HepG2 (cell line): Measurements from ENCODE around the gene IL15RA. TPM values are rescaled to one million over a fixed set of nuclear protein-coding genes. Genes with fewer than 3 reads are reported as not detected.

ENCODE experiments used
- BRCA1 ChIP-seq: sonication (generic); formaldehyde crosslinking; IDR thresholded peaks from 2 replicates; pipeline ENCODE4 v1.4.0; 2020; ENCODE audit warnings: missing genetic modification reagents
- ELF1 ChIP-seq: sonication (generic); formaldehyde crosslinking; IDR thresholded peaks from 2 replicates; pipeline ENCODE4 v1.4.0; 2020; ENCODE audit warnings: missing genetic modification reagents
- FOSL2 ChIP-seq: sonication (generic); formaldehyde crosslinking; IDR thresholded peaks from 2 replicates; pipeline ENCODE4 v1.4.0; 2020; ENCODE audit warnings: missing genetic modification reagents
- GZF1 ChIP-seq: sonication (generic); formaldehyde crosslinking; IDR thresholded peaks from 2 replicates; pipeline ENCODE4 v1.5.1; 2020; ENCODE audit warnings: mild to moderate bottlenecking, missing genetic modification reagents
- HOXA9 ChIP-seq: sonication (generic); formaldehyde crosslinking; IDR thresholded peaks from 2 replicates; pipeline ENCODE4 v1.8.1; 2022; ENCODE audit warnings: missing genetic modification reagents, mild to moderate bottlenecking, moderate library complexity, borderline replicate concordance
- MIER3 ChIP-seq: IDR thresholded peaks from 2 replicates; pipeline ENCODE4 v1.6.1; 2016; ENCODE audit warnings: missing compliant biosample characterization, borderline replicate concordance
- NFYB ChIP-seq: sonication (generic); formaldehyde crosslinking; IDR thresholded peaks from 2 replicates; pipeline ENCODE4 v1.4.0; 2020; ENCODE audit warnings: missing genetic modification reagents
- RNF2 ChIP-seq: fragments of 450-650 bp; conservative IDR thresholded peaks from 2 replicates; pipeline ENCODE4 v1.6.1; 2016; ENCODE audit warnings: low read depth
- SP5 ChIP-seq: IDR thresholded peaks from 2 replicates; pipeline ENCODE4 v1.6.1; 2016; ENCODE audit warnings: low read depth, borderline replicate concordance
- U2AF1 ChIP-seq: fragments of 200-400 bp; formaldehyde crosslinking; optimal IDR thresholded peaks from 2 replicates; pipeline ENCODE3; 2017; ENCODE audit warnings: mild to moderate bottlenecking, low read depth, low read length
- ZFP36 ChIP-seq: fragments of 150-350 bp; IDR thresholded peaks from 2 replicates; pipeline ENCODE4 v1.6.1; 2018; ENCODE audit warnings: borderline replicate concordance, low read length, low read depth; ENCODE audit not compliant: partially characterized antibody
- ZNF441 ChIP-seq: sonication (generic); formaldehyde crosslinking; IDR thresholded peaks from 2 replicates; pipeline ENCODE4 v1.7.0; 2021; ENCODE audit warnings: missing genetic modification reagents, borderline replicate concordance
- polyA plus RNA-seq, 8 experiments: library from polyadenylated mRNA; depleted of rRNA in 3 of 8; stranded (reverse) in 7 of 8; unstranded in 1 of 8; fragments of >200 nt; fragmentation: Illumina TruSeq in 4 of 8; extraction: Trizol in 4 of 8; gene quantifications; 2 replicates each; pipeline versions ENCODE4 v1.2.1 to v1.2.3, GENCODE V29; 2011 to 2016; ENCODE audit warnings: low read depth in 4 of 8, missing spikeins in 1 of 8, mixed read lengths in 1 of 8; ENCODE audit not compliant: insufficient read depth in 1 of 8
- total RNA-seq, 5 experiments: library from RNA; depleted of rRNA; stranded (reverse); fragments of >200 nt; fragmentation: Illumina TruSeq; extraction: Trizol; gene quantifications; 2 replicates each; pipeline ENCODE4 v1.2.3, GENCODE V29; 2016; ENCODE audit warnings: low read depth in 1 of 5
- TF ChIP-seq, protein P1 (sequence below): sonication (generic); formaldehyde crosslinking; IDR thresholded peaks from 2 replicates; pipeline ENCODE4 v1.4.0; 2020; ENCODE audit warnings: missing genetic modification reagents
- TF ChIP-seq, protein P2 (sequence below): sonication (generic); formaldehyde crosslinking; IDR thresholded peaks from 2 replicates; pipeline ENCODE4 v1.8.0; 2022; ENCODE audit warnings: missing genetic modification reagents, mild to moderate bottlenecking, inconsistent platforms, borderline replicate concordance
- TF ChIP-seq, protein P3 (sequence below): IDR thresholded peaks from 2 replicates; pipeline ENCODE4 v1.6.1; 2016; ENCODE audit warnings: control low read depth
- TF ChIP-seq, protein P4 (sequence below): sonication (generic); formaldehyde crosslinking; IDR thresholded peaks from 2 replicates; pipeline ENCODE4 v1.5.0; 2020; ENCODE audit warnings: missing genetic modification reagents
- TF ChIP-seq, protein P5 (sequence below): sonication (generic); formaldehyde crosslinking; IDR thresholded peaks from 2 replicates; pipeline ENCODE4 v1.5.1; 2020; ENCODE audit warnings: mild to moderate bottlenecking, missing genetic modification reagents
- TF ChIP-seq, protein P6 (sequence below): sonication (generic); formaldehyde crosslinking; IDR thresholded peaks from 2 replicates; pipeline ENCODE4 v1.8.1; 2023; ENCODE audit warnings: mild to moderate bottlenecking, missing genetic modification reagents, borderline replicate concordance

IL15RA gene
- total and polyA plus RNA-seq, 2 of the 13 experiments (the other 11 are each of a cell fraction or from before 2014, with no cell fraction given): 0.53 to 0.77 TPM

DNA sequence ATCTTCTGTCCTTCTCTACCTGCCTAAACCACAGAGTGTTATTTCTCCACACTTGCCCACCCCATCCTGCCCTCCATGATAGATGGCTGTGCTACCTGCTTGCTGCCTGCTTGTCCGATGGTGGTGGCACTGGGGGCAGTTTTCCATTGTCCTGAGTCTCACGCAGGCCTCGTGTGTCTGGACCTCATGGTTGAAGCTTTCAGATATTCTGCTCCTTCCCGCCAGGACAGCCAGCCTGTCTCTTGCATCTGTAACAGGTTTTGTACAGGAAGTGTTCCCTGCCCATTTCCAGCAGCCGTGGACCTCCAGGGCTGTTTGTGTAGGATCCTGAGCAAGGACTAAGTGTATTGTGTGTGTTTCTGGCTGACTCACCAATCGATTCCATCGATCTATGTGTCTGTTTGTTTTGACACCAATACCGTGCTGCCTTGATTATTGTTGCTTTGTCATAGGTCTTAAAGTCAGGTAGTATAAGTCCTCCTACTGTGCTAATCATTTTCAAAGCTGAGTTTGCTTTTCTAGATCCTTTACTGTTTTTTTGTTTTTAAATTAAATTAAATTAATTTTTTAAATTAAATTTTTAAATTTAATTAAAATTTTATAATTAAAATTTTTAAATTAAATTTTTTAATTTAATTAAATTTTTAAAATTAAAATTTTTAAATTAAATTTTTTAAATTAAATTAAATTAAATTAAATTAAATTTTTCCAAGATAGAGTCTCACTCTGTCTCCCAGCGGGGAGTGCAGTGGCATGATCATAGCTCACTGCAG lies 8.5 kb downstream of the IL15RA start (continued):
- TF ChIP-seq, protein P1, sequence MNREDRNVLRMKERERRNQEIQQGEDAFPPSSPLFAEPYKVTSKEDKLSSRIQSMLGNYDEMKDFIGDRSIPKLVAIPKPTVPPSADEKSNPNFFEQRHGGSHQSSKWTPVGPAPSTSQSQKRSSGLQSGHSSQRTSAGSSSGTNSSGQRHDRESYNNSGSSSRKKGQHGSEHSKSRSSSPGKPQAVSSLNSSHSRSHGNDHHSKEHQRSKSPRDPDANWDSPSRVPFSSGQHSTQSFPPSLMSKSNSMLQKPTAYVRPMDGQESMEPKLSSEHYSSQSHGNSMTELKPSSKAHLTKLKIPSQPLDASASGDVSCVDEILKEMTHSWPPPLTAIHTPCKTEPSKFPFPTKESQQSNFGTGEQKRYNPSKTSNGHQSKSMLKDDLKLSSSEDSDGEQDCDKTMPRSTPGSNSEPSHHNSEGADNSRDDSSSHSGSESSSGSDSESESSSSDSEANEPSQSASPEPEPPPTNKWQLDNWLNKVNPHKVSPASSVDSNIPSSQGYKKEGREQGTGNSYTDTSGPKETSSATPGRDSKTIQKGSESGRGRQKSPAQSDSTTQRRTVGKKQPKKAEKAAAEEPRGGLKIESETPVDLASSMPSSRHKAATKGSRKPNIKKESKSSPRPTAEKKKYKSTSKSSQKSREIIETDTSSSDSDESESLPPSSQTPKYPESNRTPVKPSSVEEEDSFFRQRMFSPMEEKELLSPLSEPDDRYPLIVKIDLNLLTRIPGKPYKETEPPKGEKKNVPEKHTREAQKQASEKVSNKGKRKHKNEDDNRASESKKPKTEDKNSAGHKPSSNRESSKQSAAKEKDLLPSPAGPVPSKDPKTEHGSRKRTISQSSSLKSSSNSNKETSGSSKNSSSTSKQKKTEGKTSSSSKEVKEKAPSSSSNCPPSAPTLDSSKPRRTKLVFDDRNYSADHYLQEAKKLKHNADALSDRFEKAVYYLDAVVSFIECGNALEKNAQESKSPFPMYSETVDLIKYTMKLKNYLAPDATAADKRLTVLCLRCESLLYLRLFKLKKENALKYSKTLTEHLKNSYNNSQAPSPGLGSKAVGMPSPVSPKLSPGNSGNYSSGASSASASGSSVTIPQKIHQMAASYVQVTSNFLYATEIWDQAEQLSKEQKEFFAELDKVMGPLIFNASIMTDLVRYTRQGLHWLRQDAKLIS (CRISPR knock-in tag): no peak
- no peak for TF ChIP-seq ZFP36
- TF ChIP-seq, protein P2, sequence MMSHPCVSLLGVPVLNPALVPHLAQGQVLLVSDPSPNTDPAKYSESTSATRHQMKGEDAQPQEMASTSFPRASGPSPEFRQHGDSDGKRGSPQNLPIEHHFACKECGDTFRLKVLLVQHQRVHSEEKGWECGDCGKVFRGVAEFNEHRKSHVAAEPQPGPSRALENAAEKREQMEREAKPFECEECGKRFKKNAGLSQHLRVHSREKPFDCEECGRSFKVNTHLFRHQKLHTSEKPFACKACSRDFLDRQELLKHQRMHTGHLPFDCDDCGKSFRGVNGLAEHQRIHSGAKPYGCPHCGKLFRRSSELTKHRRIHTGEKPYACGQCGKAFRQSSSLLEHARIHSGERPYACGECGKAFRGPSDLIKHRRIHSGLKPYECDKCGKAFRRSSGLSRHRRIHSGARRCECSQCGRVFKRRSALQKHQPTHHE: no peak
- TF ChIP-seq, protein P3, sequence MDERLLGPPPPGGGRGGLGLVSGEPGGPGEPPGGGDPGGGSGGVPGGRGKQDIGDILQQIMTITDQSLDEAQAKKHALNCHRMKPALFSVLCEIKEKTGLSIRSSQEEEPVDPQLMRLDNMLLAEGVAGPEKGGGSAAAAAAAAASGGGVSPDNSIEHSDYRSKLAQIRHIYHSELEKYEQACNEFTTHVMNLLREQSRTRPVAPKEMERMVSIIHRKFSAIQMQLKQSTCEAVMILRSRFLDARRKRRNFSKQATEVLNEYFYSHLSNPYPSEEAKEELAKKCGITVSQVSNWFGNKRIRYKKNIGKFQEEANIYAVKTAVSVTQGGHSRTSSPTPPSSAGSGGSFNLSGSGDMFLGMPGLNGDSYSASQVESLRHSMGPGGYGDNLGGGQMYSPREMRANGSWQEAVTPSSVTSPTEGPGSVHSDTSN (CRISPR knock-in tag): no peak
- 0 out of 2 replicates have a peak, but pooled peaks have one; percentile 44 for TF ChIP-seq GZF1 (CRISPR knock-in tag)
- TF ChIP-seq, protein P4, sequence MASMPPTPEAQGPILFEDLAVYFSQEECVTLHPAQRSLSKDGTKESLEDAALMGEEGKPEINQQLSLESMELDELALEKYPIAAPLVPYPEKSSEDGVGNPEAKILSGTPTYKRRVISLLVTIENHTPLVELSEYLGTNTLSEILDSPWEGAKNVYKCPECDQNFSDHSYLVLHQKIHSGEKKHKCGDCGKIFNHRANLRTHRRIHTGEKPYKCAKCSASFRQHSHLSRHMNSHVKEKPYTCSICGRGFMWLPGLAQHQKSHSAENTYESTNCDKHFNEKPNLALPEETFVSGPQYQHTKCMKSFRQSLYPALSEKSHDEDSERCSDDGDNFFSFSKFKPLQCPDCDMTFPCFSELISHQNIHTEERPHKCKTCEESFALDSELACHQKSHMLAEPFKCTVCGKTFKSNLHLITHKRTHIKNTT (CRISPR knock-in tag): no peak
- peak; percentile 86 for TF ChIP-seq RNF2
- TF ChIP-seq NFYB (CRISPR knock-in tag): peak; percentile 32; the same call in 1 of the 2 replicates
- 0 out of 2 replicates have a peak, but pooled peaks have one; percentile 32 for TF ChIP-seq ZNF441 (CRISPR knock-in tag)
- TF ChIP-seq SP5: peak; percentile 44; the same call in 1 of the 2 replicates
- peak; percentile 67; the same call in 1 of the 2 replicates for TF ChIP-seq BRCA1 (CRISPR knock-in tag)
- TF ChIP-seq MIER3: peak; percentile 97
- peak; percentile 74 for TF ChIP-seq ELF1
- no peak for TF ChIP-seq U2AF1
- peak; percentile 79 for TF ChIP-seq HOXA9 (CRISPR knock-in tag)
- TF ChIP-seq, protein P5, sequence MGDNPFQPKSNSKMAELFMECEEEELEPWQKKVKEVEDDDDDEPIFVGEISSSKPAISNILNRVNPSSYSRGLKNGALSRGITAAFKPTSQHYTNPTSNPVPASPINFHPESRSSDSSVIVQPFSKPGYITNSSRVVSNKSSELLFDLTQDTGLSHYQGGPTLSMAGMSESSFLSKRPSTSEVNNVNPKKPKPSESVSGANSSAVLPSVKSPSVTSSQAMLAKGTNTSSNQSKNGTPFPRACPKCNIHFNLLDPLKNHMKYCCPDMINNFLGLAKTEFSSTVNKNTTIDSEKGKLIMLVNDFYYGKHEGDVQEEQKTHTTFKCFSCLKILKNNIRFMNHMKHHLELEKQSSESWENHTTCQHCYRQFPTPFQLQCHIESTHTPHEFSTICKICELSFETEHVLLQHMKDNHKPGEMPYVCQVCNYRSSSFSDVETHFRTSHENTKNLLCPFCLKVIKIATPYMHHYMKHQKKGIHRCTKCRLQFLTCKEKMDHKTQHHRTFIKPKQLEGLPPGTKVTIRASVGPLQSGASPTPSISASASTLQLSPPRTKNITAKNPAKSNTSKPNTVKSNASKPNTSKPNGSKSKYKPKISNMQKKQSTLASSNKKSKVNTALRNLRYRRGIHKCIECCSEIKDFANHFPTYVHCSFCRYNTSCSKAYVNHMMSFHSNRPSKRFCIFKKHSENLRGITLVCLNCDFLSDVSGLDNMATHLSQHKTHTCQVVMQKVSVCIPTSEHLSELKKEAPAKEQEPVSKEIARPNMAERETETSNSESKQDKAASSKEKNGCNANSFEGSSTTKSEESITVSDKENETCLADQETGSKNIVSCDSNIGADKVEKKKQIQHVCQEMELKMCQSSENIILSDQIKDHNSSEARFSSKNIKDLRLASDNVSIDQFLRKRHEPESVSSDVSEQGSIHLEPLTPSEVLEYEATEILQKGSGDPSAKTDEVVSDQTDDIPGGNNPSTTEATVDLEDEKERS (CRISPR knock-in tag): peak; percentile 33; the same call in 1 of the 2 replicates
- TF ChIP-seq FOSL2 (CRISPR knock-in tag): peak; percentile 100
- TF ChIP-seq, protein P6, sequence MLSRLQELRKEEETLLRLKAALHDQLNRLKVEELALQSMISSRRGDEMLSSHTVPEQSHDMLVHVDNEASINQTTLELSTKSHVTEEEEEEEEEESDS (CRISPR knock-in tag): no peak
